ENCODE results near the gene TRMT2A.

TRMT2A gene

GRCh38 chr22:20099099-20099711, 17.8 kb downstream of the TRMT2A start:
- DNase-seq: no peak

GRCh38 chr22:20096574-20097420, 20.2 kb downstream of the TRMT2A start:
- DNase-seq: no peak

GRCh38 chr22:20095521-20095920, 21.5 kb downstream of the TRMT2A start:
- DNase-seq: no peak

- DNase-seq: no peak
Measured at GRCh38 chr22:20094197-20094807, 22.7 kb downstream of the TRMT2A start.

GRCh38 chr22:20093418-20094196, 23.4 kb downstream of the TRMT2A start:
- DNase-seq: no peak

- no peak for DNase-seq
Measured at GRCh38 chr22:20092477-20092854, 24.6 kb downstream of the TRMT2A start.

GRCh38 chr22:20091690-20092476, 25.1 kb downstream of the TRMT2A start:
- DNase-seq: no peak

GRCh38 chr22:20090730-20091240, 26.2 kb downstream of the TRMT2A start:
- DNase-seq: no peak

- no peak for DNase-seq
Measured at GRCh38 chr22:20089977-20090729, 26.9 kb downstream of the TRMT2A start.

GRCh38 chr22:20089226-20089976, 27.6 kb downstream of the TRMT2A start:
- no peak for DNase-seq

GRCh38 chr22:20088263-20088648, 28.8 kb downstream of the TRMT2A start:
- DNase-seq: no peak

- DNase-seq: no peak
Measured at GRCh38 chr22:20087319-20088262, 29.4 kb downstream of the TRMT2A start.

- no peak for DNase-seq
Measured at GRCh38 chr22:20086763-20087162, 30.3 kb downstream of the TRMT2A start.

GRCh38 chr22:20086101-20086599, 30.9 kb downstream of the TRMT2A start:
- no peak for DNase-seq

GRCh38 chr22:20085651-20086050, 31.4 kb downstream of the TRMT2A start:
- no peak for DNase-seq

GRCh38 chr22:20084547-20085413, 32.2 kb downstream of the TRMT2A start:
- no peak for DNase-seq

GRCh38 chr22:20083891-20084546, 33.0 kb downstream of the TRMT2A start:
- no peak for DNase-seq
